Muscle layer of colon (tissue), 2 donors: ENCODE data around the gene ADGRA3.

Experiments used
- H3K27ac ChIP-seq: one replicate; pipeline ENCODE4 v1.7.0; 2013; ENCODE audit warnings: low read depth, mild to moderate bottlenecking, low read length, moderate library complexity
- H3K27me3 ChIP-seq, 2 donors: one replicate each; pipeline ENCODE4 v1.7.0; 2013; ENCODE audit warnings: low read length in 2 of 2, mild to moderate bottlenecking in 2 of 2; ENCODE audit not compliant: insufficient read depth in 2 of 2, control insufficient read depth in 1 of 2
- H3K36me3 ChIP-seq: one replicate; pipeline ENCODE4 v1.7.0; 2013; ENCODE audit warnings: mild to moderate bottlenecking, low read length; ENCODE audit not compliant: insufficient read depth
- H3K4me1 ChIP-seq: one replicate; pipeline ENCODE4 v1.7.0; 2013; ENCODE audit warnings: mild to moderate bottlenecking, low read length; ENCODE audit not compliant: insufficient read depth
- H3K4me3 ChIP-seq, 2 donors: one replicate each; pipeline ENCODE4 v1.7.0; 2013; ENCODE audit warnings: low read length in 2 of 2, low read depth in 1 of 2, mild to moderate bottlenecking in 1 of 2, moderate library complexity in 1 of 2
- H3K9ac ChIP-seq: one replicate; pipeline ENCODE4 v1.7.0; 2013; ENCODE audit warnings: low read length
- H3K9me3 ChIP-seq: one replicate; pipeline ENCODE4 v1.7.0; 2013; ENCODE audit warnings: mild to moderate bottlenecking, low read length
- donor health status: abdominal sarcoma.
- donor health status: Adenocarcinoma of cecum.

The ADGRA3 gene, protein sequence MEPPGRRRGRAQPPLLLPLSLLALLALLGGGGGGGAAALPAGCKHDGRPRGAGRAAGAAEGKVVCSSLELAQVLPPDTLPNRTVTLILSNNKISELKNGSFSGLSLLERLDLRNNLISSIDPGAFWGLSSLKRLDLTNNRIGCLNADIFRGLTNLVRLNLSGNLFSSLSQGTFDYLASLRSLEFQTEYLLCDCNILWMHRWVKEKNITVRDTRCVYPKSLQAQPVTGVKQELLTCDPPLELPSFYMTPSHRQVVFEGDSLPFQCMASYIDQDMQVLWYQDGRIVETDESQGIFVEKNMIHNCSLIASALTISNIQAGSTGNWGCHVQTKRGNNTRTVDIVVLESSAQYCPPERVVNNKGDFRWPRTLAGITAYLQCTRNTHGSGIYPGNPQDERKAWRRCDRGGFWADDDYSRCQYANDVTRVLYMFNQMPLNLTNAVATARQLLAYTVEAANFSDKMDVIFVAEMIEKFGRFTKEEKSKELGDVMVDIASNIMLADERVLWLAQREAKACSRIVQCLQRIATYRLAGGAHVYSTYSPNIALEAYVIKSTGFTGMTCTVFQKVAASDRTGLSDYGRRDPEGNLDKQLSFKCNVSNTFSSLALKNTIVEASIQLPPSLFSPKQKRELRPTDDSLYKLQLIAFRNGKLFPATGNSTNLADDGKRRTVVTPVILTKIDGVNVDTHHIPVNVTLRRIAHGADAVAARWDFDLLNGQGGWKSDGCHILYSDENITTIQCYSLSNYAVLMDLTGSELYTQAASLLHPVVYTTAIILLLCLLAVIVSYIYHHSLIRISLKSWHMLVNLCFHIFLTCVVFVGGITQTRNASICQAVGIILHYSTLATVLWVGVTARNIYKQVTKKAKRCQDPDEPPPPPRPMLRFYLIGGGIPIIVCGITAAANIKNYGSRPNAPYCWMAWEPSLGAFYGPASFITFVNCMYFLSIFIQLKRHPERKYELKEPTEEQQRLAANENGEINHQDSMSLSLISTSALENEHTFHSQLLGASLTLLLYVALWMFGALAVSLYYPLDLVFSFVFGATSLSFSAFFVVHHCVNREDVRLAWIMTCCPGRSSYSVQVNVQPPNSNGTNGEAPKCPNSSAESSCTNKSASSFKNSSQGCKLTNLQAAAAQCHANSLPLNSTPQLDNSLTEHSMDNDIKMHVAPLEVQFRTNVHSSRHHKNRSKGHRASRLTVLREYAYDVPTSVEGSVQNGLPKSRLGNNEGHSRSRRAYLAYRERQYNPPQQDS (N-terminal part only)

DNA sequence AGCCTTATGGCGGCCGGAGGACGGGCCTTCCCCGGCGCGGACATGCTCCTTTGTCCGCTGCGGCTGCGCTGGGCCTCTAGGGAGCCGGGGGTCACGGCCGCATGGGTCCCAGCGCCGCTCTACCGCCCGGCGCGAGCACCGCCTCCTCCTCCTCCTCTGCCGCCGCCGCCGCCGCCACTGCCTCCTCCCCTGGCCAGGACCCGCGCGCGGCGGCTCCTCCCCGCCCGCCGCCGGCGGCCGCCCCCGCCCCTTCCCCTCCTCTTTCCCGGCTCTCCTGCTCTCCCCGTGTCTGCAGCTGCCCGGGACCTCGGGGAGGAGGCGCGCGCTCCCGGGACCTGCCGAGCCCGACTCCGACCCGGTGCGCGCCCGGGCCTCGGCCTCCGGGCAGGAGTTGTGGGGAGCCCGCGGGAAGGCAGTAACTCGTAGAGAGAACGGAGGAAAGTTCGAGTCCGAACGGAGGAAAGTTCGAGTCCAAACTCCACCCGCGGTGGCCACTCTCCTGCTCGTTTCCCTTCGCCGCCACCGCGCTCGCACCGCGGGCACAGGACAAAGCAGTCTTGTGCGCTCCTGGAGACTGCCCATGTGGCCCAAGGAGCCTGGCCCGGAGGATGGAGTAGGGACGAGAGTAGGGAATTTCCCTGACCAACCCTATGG is at the start of gene ADGRA3:
ADGRA3 (minus strand) TSS at position 179 of the 654 bp plus-strand sequence. CDS start 282 bp downstream, outside the sequence.
- peak within 1 kb of the TSS; percentile 18 for H3K9ac ChIP-seq
- H3K4me3 ChIP-seq = peak within 1 kb of the TSS; percentile 64 to 69

GRCh38 chr4:22556495-22556894 is 40.6 kb upstream of the ADGRA3 start:
- Histone ChIP-seq H3K9ac (no peak overlapping the region), H3K27ac (no peak overlapping the region), H3K36me3 (no peaks in the 10 kb centered on the region), H3K4me1 (no peaks in the 10 kb centered on the region), H3K27me3 (no peaks in the 10 kb centered on the region), H3K4me3 (no peak overlapping the region), H3K9me3 (peaks cover 4% of the 10 kb centered on the region)

More for the DNA sequence above, at the start of gene ADGRA3:
- peaks cover 17% of the 10 kb centered on the region for H3K4me1 ChIP-seq
- no peaks in the 10 kb centered on the region for H3K36me3 ChIP-seq
- peak within 1 kb of the TSS; percentile 74 for H3K27ac ChIP-seq
- H3K9me3 ChIP-seq = no peaks in the 10 kb centered on the region
- H3K27me3 ChIP-seq = no peaks in the 10 kb centered on the region

DNA sequence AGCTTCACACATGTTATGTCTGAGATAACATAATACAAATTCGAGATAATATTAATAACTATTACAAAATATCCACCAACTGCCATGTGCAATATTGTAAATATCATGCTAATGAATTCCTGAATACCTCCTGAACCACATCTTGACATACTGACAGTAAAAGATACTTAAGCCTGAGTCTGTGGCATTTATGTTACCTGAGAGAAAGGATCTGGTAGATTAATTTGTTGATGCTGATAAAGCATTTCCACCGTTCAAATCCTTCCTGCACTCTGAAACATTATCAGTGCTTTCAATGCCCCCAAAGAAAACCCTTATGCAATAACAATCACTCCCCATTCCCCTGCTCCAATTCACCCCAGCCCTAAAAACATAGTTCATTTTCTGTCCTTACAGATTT is 38.8 kb upstream of the ADGRA3 start:
- H3K27ac ChIP-seq = no peak overlapping the region
- H3K4me1 ChIP-seq = no peaks in the 10 kb centered on the region
- peaks cover 4% of the 10 kb centered on the region for H3K9me3 ChIP-seq
- H3K36me3 ChIP-seq = no peaks in the 10 kb centered on the region
- H3K4me3 ChIP-seq = no peak overlapping the region
- H3K9ac ChIP-seq = no peak overlapping the region
- no peaks in the 10 kb centered on the region for H3K27me3 ChIP-seq

- Histone ChIP-seq H3K27me3 (no peaks in the 10 kb centered on the region), H3K4me3 (no peak overlapping the region), H3K9ac (no peak overlapping the region), H3K9me3 (no peaks in the 10 kb centered on the region), H3K36me3 (no peaks in the 10 kb centered on the region), H3K27ac (no peak overlapping the region), H3K4me1 (no peaks in the 10 kb centered on the region)
Observed at GRCh38 chr4:22553560-22553959, 37.7 kb upstream of the ADGRA3 start.

GRCh38 chr4:22552812-22553211 is 36.9 kb upstream of the ADGRA3 start:
- no peaks in the 10 kb centered on the region for H3K4me1 ChIP-seq
- no peak overlapping the region for H3K27ac ChIP-seq
- no peak overlapping the region for H3K4me3 ChIP-seq
- no peak overlapping the region for H3K9ac ChIP-seq
- no peaks in the 10 kb centered on the region for H3K36me3 ChIP-seq
- no peaks in the 10 kb centered on the region for H3K9me3 ChIP-seq
- no peaks in the 10 kb centered on the region for H3K27me3 ChIP-seq

DNA sequence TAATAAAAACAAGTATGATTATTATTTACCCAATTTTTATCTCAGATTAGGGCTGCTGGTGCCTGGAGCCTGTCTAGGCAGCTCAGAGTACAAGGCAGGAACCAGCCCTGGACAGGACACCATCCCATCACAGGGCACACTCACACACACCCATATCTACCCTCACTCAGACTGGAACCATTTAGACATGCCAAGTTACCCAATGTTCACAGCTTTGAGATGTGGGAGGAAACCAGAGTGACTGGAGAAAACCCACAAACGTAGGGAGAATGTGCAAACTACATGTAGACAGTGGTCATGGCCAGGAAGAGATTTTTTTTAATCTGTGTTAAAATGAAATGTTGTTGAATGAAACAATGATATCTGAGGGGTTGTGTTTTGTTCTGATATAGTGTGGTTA is 35.7 kb upstream of the ADGRA3 start:
- Histone ChIP-seq H3K4me3 (no peak overlapping the region), H3K4me1 (no peaks in the 10 kb centered on the region), H3K27ac (no peak overlapping the region), H3K9ac (no peak overlapping the region), H3K36me3 (no peaks in the 10 kb centered on the region), H3K27me3 (no peaks in the 10 kb centered on the region), H3K9me3 (no peaks in the 10 kb centered on the region)

GRCh38 chr4:22546299-22546698 is 30.4 kb upstream of the ADGRA3 start:
- Histone ChIP-seq H3K27ac (no peak overlapping the region), H3K4me1 (no peaks in the 10 kb centered on the region), H3K27me3 (no peaks in the 10 kb centered on the region), H3K9ac (no peak overlapping the region), H3K36me3 (no peaks in the 10 kb centered on the region), H3K9me3 (no peaks in the 10 kb centered on the region), H3K4me3 (no peak overlapping the region)

DNA sequence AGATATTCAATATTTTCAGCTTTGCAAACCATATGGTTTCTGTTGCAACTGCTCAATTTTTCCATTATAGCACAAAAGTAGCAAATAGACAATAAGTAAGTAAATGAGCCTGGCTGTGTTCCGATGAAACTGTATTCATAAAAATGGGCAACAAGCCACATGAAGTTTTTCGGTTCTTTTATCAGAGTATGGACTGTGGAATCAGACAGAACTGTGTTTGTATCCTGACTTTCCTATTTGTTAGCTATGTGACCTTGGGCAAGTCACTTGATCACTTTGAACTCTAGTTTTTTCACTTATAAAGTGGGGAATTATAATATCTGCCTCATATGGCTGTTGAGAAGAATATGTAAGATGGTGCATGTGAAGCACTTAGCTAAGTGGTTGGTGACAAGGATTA is 23.4 kb upstream of the ADGRA3 start:
- Histone ChIP-seq H3K9ac (no peak overlapping the region), H3K4me3 (no peak overlapping the region), H3K4me1 (no peaks in the 10 kb centered on the region), H3K27ac (no peak overlapping the region), H3K36me3 (no peaks in the 10 kb centered on the region), H3K9me3 (peaks cover 5% of the 10 kb centered on the region), H3K27me3 (no peaks in the 10 kb centered on the region)

GRCh38 chr4:22537864-22538263 is 22.0 kb upstream of the ADGRA3 start:
- Histone ChIP-seq H3K4me3 (no peak overlapping the region), H3K36me3 (no peaks in the 10 kb centered on the region), H3K27me3 (no peaks in the 10 kb centered on the region), H3K4me1 (no peaks in the 10 kb centered on the region), H3K9me3 (peaks cover 6% of the 10 kb centered on the region), H3K9ac (no peak overlapping the region), H3K27ac (no peak overlapping the region)

- Histone ChIP-seq H3K9ac (no peak overlapping the region), H3K4me1 (peaks cover 11% of the 10 kb centered on the region), H3K9me3 (peaks cover 6% of the 10 kb centered on the region), H3K4me3 (no peak overlapping the region), H3K27me3 (no peaks in the 10 kb centered on the region), H3K36me3 (no peaks in the 10 kb centered on the region), H3K27ac (no peak overlapping the region)
Observed at GRCh38 chr4:22534374-22534773, 18.5 kb upstream of the ADGRA3 start.

GRCh38 chr4:22532896-22533295 is 17.0 kb upstream of the ADGRA3 start:
- H3K4me3 ChIP-seq = no peak overlapping the region
- H3K9me3 ChIP-seq = peaks cover 6% of the 10 kb centered on the region
- H3K36me3 ChIP-seq = no peaks in the 10 kb centered on the region
- H3K27me3 ChIP-seq = no peaks in the 10 kb centered on the region
- peaks cover 11% of the 10 kb centered on the region for H3K4me1 ChIP-seq
- H3K27ac ChIP-seq = no peak overlapping the region
- no peak overlapping the region for H3K9ac ChIP-seq
